Stimulated activated naive CD4-positive, alpha-beta T cell (primary cell): ENCODE results near the gene TKTL2.
"Not testable (repeated sequence)": the region's sequence is repeated elsewhere in the genome, so short reads cannot be mapped to it uniquely, and the experiment has no call there.

Experiments used
- DNase-seq, 6 experiments: peaks; one replicate each; lab custom pipeline; 2025; lab: John Stamatoyannopoulos, UW

TKTL2 gene

DNA sequence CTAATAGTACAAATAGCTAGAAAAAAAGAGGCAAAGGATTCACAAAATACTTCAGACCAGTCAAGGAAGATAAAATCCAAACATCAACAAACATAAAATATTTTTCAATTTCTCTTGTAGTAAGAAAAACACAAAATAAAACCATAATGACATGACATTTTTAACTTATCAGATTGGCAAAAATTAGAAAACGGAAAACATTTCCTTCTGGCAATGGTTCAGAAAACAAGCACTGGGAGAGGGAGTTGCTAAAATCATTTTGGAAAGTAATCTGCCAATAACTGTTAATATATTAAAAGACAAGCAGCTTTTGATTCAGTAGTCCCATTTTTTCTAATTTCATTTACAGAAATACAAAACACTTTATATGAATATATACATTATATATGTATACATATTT lies 26.1 kb downstream of the TKTL2 start:
- DNase-seq: no peak

GRCh38 chr4:163447023-163447422 lies 26.5 kb downstream of the TKTL2 start:
- DNase-seq: not testable (repeated sequence)

DNA sequence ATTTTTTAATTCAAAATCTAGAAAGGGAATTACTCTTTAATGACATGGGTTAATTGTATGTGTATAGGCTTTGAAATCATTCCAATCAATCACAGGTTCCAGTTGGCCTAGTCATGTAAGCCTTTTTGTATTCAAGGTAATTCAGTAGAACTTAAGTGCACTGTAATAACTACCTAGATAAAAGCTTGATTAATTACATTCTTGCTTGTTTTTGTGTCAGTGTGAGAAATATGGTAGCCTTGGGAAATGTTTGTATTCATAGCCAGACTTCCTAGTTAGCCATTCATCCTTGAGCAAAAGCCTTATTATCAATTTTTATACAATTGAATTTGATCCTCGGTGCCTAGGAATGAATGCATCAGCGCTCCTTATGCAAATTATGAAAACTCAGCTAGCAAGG lies 33.5 kb downstream of the TKTL2 start:
- no peak for DNase-seq
